ENCODE measurements around the gene MBNL1.

GRCh38 chr3:152271501-152272236 is 2.9 kb downstream of the MBNL1 start:
- TF ChIP-seq, protein P1, sequence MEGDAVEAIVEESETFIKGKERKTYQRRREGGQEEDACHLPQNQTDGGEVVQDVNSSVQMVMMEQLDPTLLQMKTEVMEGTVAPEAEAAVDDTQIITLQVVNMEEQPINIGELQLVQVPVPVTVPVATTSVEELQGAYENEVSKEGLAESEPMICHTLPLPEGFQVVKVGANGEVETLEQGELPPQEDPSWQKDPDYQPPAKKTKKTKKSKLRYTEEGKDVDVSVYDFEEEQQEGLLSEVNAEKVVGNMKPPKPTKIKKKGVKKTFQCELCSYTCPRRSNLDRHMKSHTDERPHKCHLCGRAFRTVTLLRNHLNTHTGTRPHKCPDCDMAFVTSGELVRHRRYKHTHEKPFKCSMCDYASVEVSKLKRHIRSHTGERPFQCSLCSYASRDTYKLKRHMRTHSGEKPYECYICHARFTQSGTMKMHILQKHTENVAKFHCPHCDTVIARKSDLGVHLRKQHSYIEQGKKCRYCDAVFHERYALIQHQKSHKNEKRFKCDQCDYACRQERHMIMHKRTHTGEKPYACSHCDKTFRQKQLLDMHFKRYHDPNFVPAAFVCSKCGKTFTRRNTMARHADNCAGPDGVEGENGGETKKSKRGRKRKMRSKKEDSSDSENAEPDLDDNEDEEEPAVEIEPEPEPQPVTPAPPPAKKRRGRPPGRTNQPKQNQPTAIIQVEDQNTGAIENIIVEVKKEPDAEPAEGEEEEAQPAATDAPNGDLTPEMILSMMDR (IDR thresholded peaks at IDR 0.05) = no peak
- no peak for TF ChIP-seq EZH2phosphoT487 (IDR thresholded peaks at IDR 0.05)
- TF ChIP-seq EZH2 (IDR thresholded peaks at IDR 0.05) = no peak

All from neural progenitor cell (in vitro differentiated cells).